Gastroesophageal sphincter (tissue), 4 donors: Measurements from ENCODE around the gene KLHL21. TPM values are rescaled to one million over a fixed set of nuclear protein-coding genes. Genes with fewer than 3 reads are reported as not detected.

Experiments used
- ATAC-seq: fragments of 150-250 bp; one replicate; pipeline ENCODE4 v1.9.1; 2016; ENCODE audit warnings: mild to moderate bottlenecking, moderate library complexity
- H3K27ac ChIP-seq, 4 donors: fragments of 200-600 bp; sonication (generic) in 3 of 4; 1 replicate in 3 of 4; 2 replicates in 1 of 4; pipeline ENCODE4 v1.5.1; 2016 to 2019
- H3K27me3 ChIP-seq: fragments of 200-600 bp; sonication (generic); one replicate; pipeline ENCODE4 v1.5.1; 2019
- H3K36me3 ChIP-seq, 2 donors: fragments of 200-600 bp; sonication (generic); one replicate each; pipeline ENCODE4 v1.5.1; 2019; ENCODE audit warnings: control low read depth in 1 of 2
- H3K4me1 ChIP-seq, 3 donors: fragments of 200-600 bp; sonication (generic); 1 replicate in 2 of 3; 2 replicates in 1 of 3; pipeline ENCODE4 v1.5.1; 2016 to 2019; ENCODE audit warnings: control low read depth in 2 of 3
- H3K4me3 ChIP-seq, 2 donors: fragments of 200-600 bp; sonication (generic); one replicate each; pipeline ENCODE4 v1.5.1; 2019; ENCODE audit warnings: mild to moderate bottlenecking in 1 of 2, moderate library complexity in 1 of 2
- H3K9me3 ChIP-seq, 3 donors: fragments of 200-600 bp; sonication (generic); one replicate each; pipeline ENCODE4 v1.5.1; 2017 to 2019; ENCODE audit warnings: control low read depth in 2 of 3
- EP300 ChIP-seq: sonication (generic); formaldehyde crosslinking; IDR thresholded peaks from one replicate; pipeline ENCODE4 v1.6.1; 2017; ENCODE audit warnings: antibody characterized with exemption, mild to moderate bottlenecking
- POLR2A ChIP-seq, 2 donors: fragments of 450-650 bp; IDR thresholded peaks; one replicate each; pipeline ENCODE4 v1.6.1; 2017; ENCODE audit warnings: antibody characterized with exemption in 2 of 2, mild to moderate bottlenecking in 2 of 2, moderate library complexity in 1 of 2
- POLR2AphosphoS5 ChIP-seq: sonication (generic); formaldehyde crosslinking; IDR thresholded peaks from one replicate; pipeline ENCODE4 v1.6.1; 2017; ENCODE audit warnings: antibody characterized with exemption
- WGBS, 2 donors: methylation state at CpG; one replicate each; pipeline ENCODE4 v1.1.5; 2018; ENCODE audit warnings: low coverage in 1 of 2; 5-methylcytosine and 5-hydroxymethylcytosine counted together
- total RNA-seq, 4 donors: library from RNA; depleted of rRNA; stranded (reverse); fragments of >200 nt; gene quantifications; one replicate each; pipeline ENCODE4 v1.1.0, GENCODE V29; 2016
- TF ChIP-seq, protein P1 (sequence below), 4 experiments: fragments of 200-600 bp in 2 of 4; fragments of 450-650 bp in 2 of 4; sonication (generic) in 1 of 4; IDR thresholded peaks; one replicate each; pipeline ENCODE4 v1.5.1; 2017 to 2019; ENCODE audit warnings: antibody characterized with exemption in 4 of 4, mild to moderate bottlenecking in 2 of 4, moderate library complexity in 2 of 4

KLHL21 gene
- total RNA-seq, 4 donors from 2014 or later: 83.6 to 131 (median 101) TPM

DNA sequence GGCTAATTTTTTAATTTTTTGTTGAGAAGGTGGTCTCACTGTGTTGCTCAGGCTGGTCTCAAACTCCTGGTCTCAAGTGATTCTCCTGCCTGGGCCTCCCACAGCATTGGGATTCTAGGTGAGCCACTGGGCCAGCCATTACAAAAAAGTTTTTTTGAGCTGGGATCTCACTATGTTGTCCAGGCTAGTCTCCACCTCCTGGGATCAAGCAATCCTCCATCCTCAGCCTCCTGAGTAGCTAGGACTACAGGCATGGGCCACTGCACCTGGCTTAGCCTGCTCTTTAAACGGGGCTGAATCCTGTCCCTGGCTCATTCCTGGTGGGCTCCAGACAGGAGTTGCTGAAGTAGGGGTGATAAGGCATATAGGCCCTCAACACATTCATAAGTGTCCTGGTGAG lies 45.1 kb downstream of the KLHL21 start:
- no peak overlapping the region for H3K27ac ChIP-seq
- H3K4me1 ChIP-seq: peaks cover 5 to 23% (median 18%) of the 10 kb centered on the region in 3 donors
- TF ChIP-seq EP300 (no peak), POLR2A (IDR thresholded peaks at IDR 0.05) (no peak), POLR2AphosphoS5 (no peak)
- TF ChIP-seq, protein P1, sequence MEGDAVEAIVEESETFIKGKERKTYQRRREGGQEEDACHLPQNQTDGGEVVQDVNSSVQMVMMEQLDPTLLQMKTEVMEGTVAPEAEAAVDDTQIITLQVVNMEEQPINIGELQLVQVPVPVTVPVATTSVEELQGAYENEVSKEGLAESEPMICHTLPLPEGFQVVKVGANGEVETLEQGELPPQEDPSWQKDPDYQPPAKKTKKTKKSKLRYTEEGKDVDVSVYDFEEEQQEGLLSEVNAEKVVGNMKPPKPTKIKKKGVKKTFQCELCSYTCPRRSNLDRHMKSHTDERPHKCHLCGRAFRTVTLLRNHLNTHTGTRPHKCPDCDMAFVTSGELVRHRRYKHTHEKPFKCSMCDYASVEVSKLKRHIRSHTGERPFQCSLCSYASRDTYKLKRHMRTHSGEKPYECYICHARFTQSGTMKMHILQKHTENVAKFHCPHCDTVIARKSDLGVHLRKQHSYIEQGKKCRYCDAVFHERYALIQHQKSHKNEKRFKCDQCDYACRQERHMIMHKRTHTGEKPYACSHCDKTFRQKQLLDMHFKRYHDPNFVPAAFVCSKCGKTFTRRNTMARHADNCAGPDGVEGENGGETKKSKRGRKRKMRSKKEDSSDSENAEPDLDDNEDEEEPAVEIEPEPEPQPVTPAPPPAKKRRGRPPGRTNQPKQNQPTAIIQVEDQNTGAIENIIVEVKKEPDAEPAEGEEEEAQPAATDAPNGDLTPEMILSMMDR (IDR thresholded peaks at IDR 0.05): no peak
- no peak overlapping the region for H3K4me3 ChIP-seq
- 80% methylated on average over 1 of the region's 1 CpG; no CpG with 5 or more reads in 1 of the 2 donors for WGBS, 2 donors
- H3K36me3 ChIP-seq: no peaks in the 10 kb centered on the region
- no peaks in the 10 kb centered on the region for H3K9me3 ChIP-seq
- H3K27me3 ChIP-seq: no peaks in the 10 kb centered on the region
- no peak for ATAC-seq

DNA sequence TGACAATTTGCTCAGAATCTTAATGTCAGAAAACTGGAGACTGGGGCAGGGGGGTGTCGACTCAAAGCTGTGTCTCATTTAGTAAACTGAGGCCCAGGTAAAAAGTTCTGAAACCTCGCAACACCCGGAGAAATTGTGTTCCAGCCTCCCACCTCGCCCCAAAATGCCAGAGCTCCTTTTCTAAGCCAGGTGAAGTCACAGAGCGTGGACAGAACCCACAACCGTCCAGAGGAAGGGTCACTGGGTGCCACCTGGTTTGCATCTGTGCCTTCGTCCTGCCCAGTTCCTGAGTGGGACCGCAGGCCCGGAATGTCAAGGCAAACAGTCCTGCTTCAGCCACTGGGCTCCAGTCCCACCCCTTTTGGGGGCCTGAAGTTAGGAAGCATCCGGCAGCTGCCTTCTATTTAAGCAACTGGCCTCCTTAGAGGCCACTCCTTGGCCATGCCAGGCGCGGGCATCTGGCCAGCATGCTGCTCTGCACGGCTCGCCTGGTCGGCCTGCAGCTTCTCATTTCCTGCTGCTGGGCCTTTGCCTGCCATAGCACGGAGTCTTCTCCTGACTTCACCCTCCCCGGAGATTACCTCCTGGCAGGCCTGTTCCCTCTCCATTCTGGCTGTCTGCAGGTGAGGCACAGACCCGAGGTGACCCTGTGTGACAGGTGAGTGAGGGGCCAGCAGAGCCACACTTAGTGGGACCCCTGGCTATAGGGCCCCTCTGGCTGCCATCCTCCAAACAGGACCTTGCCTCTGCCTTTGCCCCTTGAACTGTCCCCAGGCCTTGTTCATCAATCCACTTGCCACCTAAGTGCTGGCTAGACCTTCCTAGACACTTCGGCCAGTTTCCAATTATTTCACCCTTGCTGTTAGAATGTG lies 47.5 kb downstream of the KLHL21 start, which contains the start of gene TAS1R1:
TSS of gene TAS1R1 (plus strand) at position 401 of the 872 bp plus-strand sequence. CDS start at position 468, 67 bp downstream.
- peaks cover 0 to 13% of the 10 kb centered on the region in 2 donors for H3K36me3 ChIP-seq
- WGBS, 2 donors: 54% methylated on average over 15 of the region's 19 CpGs; no CpG with 5 or more reads in 1 of the 2 donors
- H3K9me3 ChIP-seq: no peaks in the 10 kb centered on the region
- ATAC-seq: no peak
- TF ChIP-seq EP300 (no peak), POLR2AphosphoS5 (no peak), POLR2A (IDR thresholded peaks at IDR 0.05) (no peak)
- TF ChIP-seq, protein P1 (IDR thresholded peaks at IDR 0.05): no peak
- H3K4me1 ChIP-seq: peaks cover 5 to 36% (median 19%) of the 10 kb centered on the region in 3 donors
- peak within 1 kb of the TSS; percentile 47 to 90 (median 82) for H3K27ac ChIP-seq
- peak within 1 kb of the TSS; percentile 56 to 64 for H3K4me3 ChIP-seq
- no peaks in the 10 kb centered on the region for H3K27me3 ChIP-seq

DNA sequence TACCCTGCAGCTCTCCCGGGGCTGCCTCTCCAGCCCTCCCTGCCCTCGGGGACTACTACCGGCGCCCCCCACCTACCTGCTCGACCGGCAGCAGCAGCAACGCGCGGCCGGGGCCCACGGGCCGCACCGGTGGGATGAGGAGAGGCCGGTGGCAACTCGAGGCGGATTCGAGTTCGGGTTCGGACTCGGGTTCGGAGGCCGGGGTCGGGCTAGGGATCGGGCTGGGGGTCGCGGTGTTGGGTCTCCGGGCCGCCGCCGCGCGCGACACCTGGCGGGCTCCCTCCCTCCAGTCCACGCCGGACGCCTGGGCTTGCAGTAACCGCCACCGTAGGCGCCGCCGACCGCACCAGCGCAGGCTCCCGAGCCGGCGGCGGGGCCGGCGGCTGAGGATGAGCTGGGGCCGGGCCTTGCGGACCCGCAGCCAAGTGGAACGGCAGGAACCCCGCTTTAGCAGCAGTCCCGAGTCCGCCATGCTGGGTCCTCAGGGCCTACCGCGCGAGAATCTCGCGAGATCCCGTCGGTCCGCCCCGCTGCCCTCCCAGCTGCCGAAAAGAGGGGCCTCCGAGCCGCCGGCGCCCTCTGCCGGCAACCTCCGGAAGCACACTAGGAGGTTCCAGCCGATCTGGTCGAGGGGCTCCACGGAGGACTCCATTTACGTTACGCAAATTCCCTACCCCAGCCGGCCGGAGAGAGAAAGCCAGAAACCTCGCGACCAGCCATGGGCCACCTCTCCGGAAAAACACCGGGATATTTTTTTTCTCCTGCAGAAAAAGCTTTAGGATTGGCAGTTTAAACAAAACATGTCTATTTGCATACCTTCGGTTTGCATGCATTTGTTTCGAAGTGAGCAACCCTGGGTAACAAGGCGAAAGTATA lies 48.4 kb downstream of the KLHL21 start, which contains the start of gene NOL9:
TSS of gene NOL9 (minus strand) at position 483 of the 876 bp plus-strand sequence. CDS start at position 472, 11 bp downstream.
- 12 to 14% methylated on average over 9 to 10 of the region's 87 CpGs for WGBS, 2 donors
- H3K27ac ChIP-seq: peak within 1 kb of the TSS; percentile 47 to 90 (median 82)
- peaks cover 5 to 36% (median 19%) of the 10 kb centered on the region in 3 donors for H3K4me1 ChIP-seq
- H3K4me3 ChIP-seq: peak within 1 kb of the TSS; percentile 56 to 64
- peaks cover 0 to 21% of the 10 kb centered on the region in 2 donors for H3K36me3 ChIP-seq
- no peak for TF ChIP-seq EP300
- peak; percentile 63 for TF ChIP-seq POLR2AphosphoS5
- peak in 1 of 2 donors; percentile 32 for TF ChIP-seq POLR2A (IDR thresholded peaks at IDR 0.05)
- TF ChIP-seq, protein P1 (IDR thresholded peaks at IDR 0.05): peak in 3 of 4 experiments; percentile 96 to 97 (median 97)
- peak; percentile 97 for ATAC-seq
- H3K9me3 ChIP-seq: no peaks in the 10 kb centered on the region
- no peaks in the 10 kb centered on the region for H3K27me3 ChIP-seq

DNA sequence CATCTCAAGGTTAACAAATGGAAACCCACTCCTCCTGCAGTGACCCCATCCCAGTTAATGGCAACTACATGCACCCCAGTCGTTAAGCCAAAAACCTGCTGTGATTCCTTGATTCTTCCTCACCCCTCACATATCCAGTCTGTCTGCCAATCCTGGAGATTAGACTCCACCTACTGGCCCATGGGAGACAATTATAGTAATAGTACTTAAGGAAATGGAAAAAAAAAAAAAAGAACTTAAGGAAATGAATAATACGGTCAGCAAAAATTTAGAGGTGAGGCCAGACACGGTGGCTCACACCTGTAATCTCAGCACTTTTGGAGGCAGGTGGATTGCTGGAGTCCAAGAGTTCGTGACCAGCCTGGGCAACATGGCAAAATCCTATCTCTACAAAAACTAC lies 55.4 kb downstream of the KLHL21 start:
- TF ChIP-seq POLR2A (IDR thresholded peaks at IDR 0.05): no peak
- TF ChIP-seq, protein P1 (IDR thresholded peaks at IDR 0.05): no peak
- TF ChIP-seq POLR2AphosphoS5: no peak
- no peak for TF ChIP-seq EP300
- 33 to 61% methylated on average over 1 to 4 of the region's 4 CpGs for WGBS, 2 donors
- no peaks in the 10 kb centered on the region for H3K27me3 ChIP-seq
- H3K27ac ChIP-seq: no peak overlapping the region
- peaks cover 0 to 14% (median 0%) of the 10 kb centered on the region in 3 donors for H3K4me1 ChIP-seq
- H3K36me3 ChIP-seq: peaks cover 0 to 91% of the 10 kb centered on the region in 2 donors
- no peak overlapping the region for H3K4me3 ChIP-seq
- no peak for ATAC-seq
- H3K9me3 ChIP-seq: no peaks in the 10 kb centered on the region
